Measurements from ENCODE around the gene SLC22A8. TPM values are rescaled to one million over a fixed set of nuclear protein-coding genes. Genes with fewer than 3 reads are reported as not detected.
A peak's percentile ranks its signal among the peaks of the same experiment; 100 is the strongest.

The SLC22A8 gene
- total and polyA plus RNA-seq, 2 donors (not counting 1 experiment from before 2014, with no cell fraction given), result not detected

DNA sequence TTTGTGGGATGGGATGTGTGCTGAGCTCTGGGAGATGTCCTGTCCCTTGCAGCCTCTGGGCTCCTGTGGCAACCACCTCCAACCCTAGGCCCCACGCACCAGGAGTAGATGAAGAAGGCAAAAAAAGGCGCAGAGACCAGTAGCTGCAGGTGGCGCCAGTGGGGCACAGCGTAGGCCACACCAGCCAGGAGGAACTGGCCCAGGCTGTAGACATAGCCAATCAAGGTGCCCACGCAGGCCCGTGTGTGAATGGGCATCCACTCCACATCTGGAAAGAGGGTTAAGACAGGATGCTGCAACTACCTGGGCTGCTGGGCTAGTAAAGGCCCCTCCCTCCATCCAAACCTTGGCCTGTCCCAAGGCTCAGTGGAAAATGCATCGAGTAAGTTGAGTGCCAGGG is 33.9 kb downstream of the SLC22A8 start:
- no peaks in the 10 kb centered on the region for H3K36me3 ChIP-seq (ENCODE audit: control insufficient read depth, insufficient read depth, low read length)
- no peaks in the 10 kb centered on the region for H3K4me1 ChIP-seq (ENCODE audit: control insufficient read depth, extremely low read depth, insufficient read depth, low read length)
- DNase-seq (ENCODE audit: low read depth in 2 of 2), result no peak
- H3K9me3 ChIP-seq (ENCODE audit: control insufficient read depth, insufficient read depth, low read depth, low read length), result no peaks in the 10 kb centered on the region
- no peak overlapping the region for H2AFZ ChIP-seq (ENCODE audit: low read length)
- no peaks in the 10 kb centered on the region for H3K27me3 ChIP-seq (ENCODE audit: control insufficient read depth, insufficient read depth, low read length)
- no peak overlapping the region for H3K4me3 ChIP-seq (replicated peaks in 1 of 4; ENCODE audit: control extremely low read depth in 1 of 4, insufficient read depth in 1 of 4, low read depth in 3 of 4, low read length in 4 of 4)
- H4K20me1 ChIP-seq (ENCODE audit: control insufficient read depth, extremely low read depth, insufficient read depth, low read length), result no peaks in the 10 kb centered on the region
- H3K79me2 ChIP-seq (ENCODE audit: control insufficient read depth, insufficient read depth, low read length), result no peaks in the 10 kb centered on the region
- no peak overlapping the region for H3K4me2 ChIP-seq (ENCODE audit: extremely low read depth, insufficient read depth, low read length)
- TF ChIP-seq EZH2 (IDR thresholded peaks at IDR 0.05; ENCODE audit: low read length, missing control alignments), result no peak
- TF ChIP-seq, protein P1, sequence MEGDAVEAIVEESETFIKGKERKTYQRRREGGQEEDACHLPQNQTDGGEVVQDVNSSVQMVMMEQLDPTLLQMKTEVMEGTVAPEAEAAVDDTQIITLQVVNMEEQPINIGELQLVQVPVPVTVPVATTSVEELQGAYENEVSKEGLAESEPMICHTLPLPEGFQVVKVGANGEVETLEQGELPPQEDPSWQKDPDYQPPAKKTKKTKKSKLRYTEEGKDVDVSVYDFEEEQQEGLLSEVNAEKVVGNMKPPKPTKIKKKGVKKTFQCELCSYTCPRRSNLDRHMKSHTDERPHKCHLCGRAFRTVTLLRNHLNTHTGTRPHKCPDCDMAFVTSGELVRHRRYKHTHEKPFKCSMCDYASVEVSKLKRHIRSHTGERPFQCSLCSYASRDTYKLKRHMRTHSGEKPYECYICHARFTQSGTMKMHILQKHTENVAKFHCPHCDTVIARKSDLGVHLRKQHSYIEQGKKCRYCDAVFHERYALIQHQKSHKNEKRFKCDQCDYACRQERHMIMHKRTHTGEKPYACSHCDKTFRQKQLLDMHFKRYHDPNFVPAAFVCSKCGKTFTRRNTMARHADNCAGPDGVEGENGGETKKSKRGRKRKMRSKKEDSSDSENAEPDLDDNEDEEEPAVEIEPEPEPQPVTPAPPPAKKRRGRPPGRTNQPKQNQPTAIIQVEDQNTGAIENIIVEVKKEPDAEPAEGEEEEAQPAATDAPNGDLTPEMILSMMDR (conservative IDR thresholded peaks at IDR 0.05 in 1 of 2, IDR thresholded peaks at IDR 0.05 in 1 of 2; ENCODE audit: low read depth in 1 of 2, low read length in 2 of 2), result no peak
- no peak overlapping the region for H3K27ac ChIP-seq (ENCODE audit: insufficient read depth, low read length)
- H3K9ac ChIP-seq (ENCODE audit: insufficient read depth, low read length), result no peak overlapping the region

DNA sequence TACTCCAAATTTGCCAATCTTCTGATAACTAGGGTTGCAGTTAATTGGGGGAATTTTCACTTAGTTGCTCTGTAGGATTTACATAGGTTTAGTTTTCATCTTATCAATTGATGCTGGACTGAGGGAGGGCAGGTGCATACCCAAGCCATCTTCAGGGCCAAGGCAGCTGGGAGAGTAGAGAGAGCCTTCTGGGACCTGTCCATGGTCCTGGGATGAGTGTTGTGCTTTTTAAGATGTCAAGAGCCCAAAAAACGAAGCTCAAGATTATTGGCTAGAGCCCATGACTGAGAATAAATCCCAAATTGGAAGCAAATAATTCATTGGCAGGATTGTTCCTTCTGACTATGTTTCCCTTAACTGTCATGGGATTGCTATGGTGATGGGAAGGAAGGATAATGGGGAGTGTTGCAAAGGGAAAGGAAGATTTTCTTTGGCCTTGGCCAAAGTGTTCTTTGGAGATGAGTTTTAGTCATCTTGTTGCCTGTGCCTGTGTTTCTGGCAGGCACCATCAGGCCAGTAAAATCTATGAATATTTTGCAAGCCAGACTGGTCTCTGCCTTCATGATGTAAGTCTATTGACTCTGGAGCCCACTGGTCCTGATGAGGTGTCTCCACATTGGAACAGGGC is 35.4 kb downstream of the SLC22A8 start:
- H3K27ac ChIP-seq (ENCODE audit: insufficient read depth, low read length), result no peak overlapping the region
- no peaks in the 10 kb centered on the region for H3K27me3 ChIP-seq (ENCODE audit: control insufficient read depth, insufficient read depth, low read length)
- H3K4me2 ChIP-seq (ENCODE audit: extremely low read depth, insufficient read depth, low read length), result no peak overlapping the region
- no peak overlapping the region for H3K4me3 ChIP-seq (replicated peaks in 1 of 4; ENCODE audit: control extremely low read depth in 1 of 4, insufficient read depth in 1 of 4, low read depth in 3 of 4, low read length in 4 of 4)
- no peaks in the 10 kb centered on the region for H3K36me3 ChIP-seq (ENCODE audit: control insufficient read depth, insufficient read depth, low read length)
- H4K20me1 ChIP-seq (ENCODE audit: control insufficient read depth, extremely low read depth, insufficient read depth, low read length), result no peaks in the 10 kb centered on the region
- H2AFZ ChIP-seq (ENCODE audit: low read length), result no peak overlapping the region
- peak in 1 of 2 donors; percentile 1 for DNase-seq (ENCODE audit: low read depth in 2 of 2)
- H3K9ac ChIP-seq (ENCODE audit: insufficient read depth, low read length), result no peak overlapping the region
- no peaks in the 10 kb centered on the region for H3K4me1 ChIP-seq (ENCODE audit: control insufficient read depth, extremely low read depth, insufficient read depth, low read length)
- no peak for TF ChIP-seq EZH2 (IDR thresholded peaks at IDR 0.05; ENCODE audit: low read length, missing control alignments)
- TF ChIP-seq, protein P1 (conservative IDR thresholded peaks at IDR 0.05 in 1 of 2, IDR thresholded peaks at IDR 0.05 in 1 of 2; ENCODE audit: low read depth in 1 of 2, low read length in 2 of 2), result no peak
- no peaks in the 10 kb centered on the region for H3K9me3 ChIP-seq (ENCODE audit: control insufficient read depth, insufficient read depth, low read depth, low read length)
- no peaks in the 10 kb centered on the region for H3K79me2 ChIP-seq (ENCODE audit: control insufficient read depth, insufficient read depth, low read length)

DNA sequence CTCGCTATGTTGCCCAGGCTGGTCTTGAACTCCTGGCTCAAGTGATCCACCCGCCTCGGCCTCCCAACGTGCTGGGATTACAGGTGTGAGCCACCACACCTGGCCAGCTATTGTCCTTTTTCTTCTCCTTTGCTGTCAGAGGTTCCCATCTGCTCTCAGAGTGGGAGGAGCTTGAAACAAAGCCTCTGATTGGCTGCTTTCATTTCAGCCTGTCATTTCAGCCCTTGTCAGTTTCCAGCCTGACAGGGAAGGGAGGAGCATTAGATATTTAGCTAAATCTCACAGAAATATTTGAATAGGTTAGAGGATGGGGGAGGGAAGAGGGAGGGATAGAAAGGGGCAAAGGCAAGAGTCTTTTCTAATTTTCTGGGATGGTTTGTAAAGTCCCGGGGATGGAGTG is 39.5 kb downstream of the SLC22A8 start:
- no peak for DNase-seq (ENCODE audit: low read depth in 2 of 2)
- Histone ChIP-seq H3K9me3 (ENCODE audit: control insufficient read depth, insufficient read depth, low read depth, low read length) (no peaks in the 10 kb centered on the region), H3K27me3 (ENCODE audit: control insufficient read depth, insufficient read depth, low read length) (no peaks in the 10 kb centered on the region), H3K27ac (ENCODE audit: insufficient read depth, low read length) (no peak overlapping the region), H4K20me1 (ENCODE audit: control insufficient read depth, extremely low read depth, insufficient read depth, low read length) (no peaks in the 10 kb centered on the region), H3K4me2 (ENCODE audit: extremely low read depth, insufficient read depth, low read length) (no peak overlapping the region), H3K36me3 (ENCODE audit: control insufficient read depth, insufficient read depth, low read length) (no peaks in the 10 kb centered on the region), H2AFZ (ENCODE audit: low read length) (no peak overlapping the region), H3K79me2 (ENCODE audit: control insufficient read depth, insufficient read depth, low read length) (no peaks in the 10 kb centered on the region), H3K4me3 (replicated peaks in 1 of 4; ENCODE audit: control extremely low read depth in 1 of 4, insufficient read depth in 1 of 4, low read depth in 3 of 4, low read length in 4 of 4) (no peak overlapping the region), H3K4me1 (ENCODE audit: control insufficient read depth, extremely low read depth, insufficient read depth, low read length) (no peaks in the 10 kb centered on the region), H3K9ac (ENCODE audit: insufficient read depth, low read length) (no peak overlapping the region)
- TF ChIP-seq, protein P1 (conservative IDR thresholded peaks at IDR 0.05 in 1 of 2, IDR thresholded peaks at IDR 0.05 in 1 of 2; ENCODE audit: low read depth in 1 of 2, low read length in 2 of 2), result no peak
- TF ChIP-seq EZH2 (IDR thresholded peaks at IDR 0.05; ENCODE audit: low read length, missing control alignments), result no peak
